HG02678 (cell line): ENCODE data around the gene INTS7.
"Not testable (repeated sequence)": the region's sequence is repeated elsewhere in the genome, so short reads cannot be mapped to it uniquely, and the experiment has no call there.

Experiments used
- ATAC-seq: cut with Tn5 transposase; IDR thresholded peaks from one replicate; pipeline ENCODE4 v1.9.1; 2021; ENCODE audit warnings: mild to moderate bottlenecking, moderate library complexity; ENCODE audit not compliant: unreplicated experiment

The INTS7 gene

GRCh38 chr1:211986628-211987254, 48.6 kb downstream of the INTS7 start:
- no peak for ATAC-seq

DNA sequence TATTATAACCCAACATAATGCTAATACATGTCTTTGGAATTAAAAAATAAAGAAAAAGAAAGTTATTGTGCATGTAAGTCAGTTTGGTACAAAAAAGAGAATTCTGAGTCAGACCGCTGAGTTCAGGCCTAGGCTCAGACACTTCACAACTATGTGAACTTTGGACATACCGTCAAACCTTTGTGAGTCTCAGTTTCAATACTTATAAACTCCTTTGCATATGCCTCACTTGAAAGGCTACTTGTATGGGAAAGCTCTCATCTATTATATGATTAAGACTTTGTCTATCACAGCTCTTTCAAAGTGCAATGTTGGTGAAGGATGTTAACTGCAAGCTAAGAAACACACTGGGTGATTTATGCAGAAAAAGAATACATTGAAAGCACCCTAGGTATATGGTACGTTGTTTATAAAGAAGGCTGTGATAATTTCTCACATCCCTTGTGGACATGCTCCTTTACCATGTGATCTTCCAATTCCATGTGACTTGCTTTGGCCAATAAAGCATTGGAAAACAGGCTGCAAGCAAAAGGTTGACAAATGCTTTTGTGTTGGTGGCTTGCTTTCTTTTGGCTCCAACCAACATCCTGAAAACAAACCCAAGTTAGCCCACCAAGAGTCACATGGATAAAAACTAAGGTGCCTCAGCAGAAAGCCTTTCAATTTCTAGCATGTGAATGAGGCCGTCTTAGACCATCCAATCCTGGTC, 49.6 kb downstream of the INTS7 start:
- peak; percentile 92 for ATAC-seq

DNA sequence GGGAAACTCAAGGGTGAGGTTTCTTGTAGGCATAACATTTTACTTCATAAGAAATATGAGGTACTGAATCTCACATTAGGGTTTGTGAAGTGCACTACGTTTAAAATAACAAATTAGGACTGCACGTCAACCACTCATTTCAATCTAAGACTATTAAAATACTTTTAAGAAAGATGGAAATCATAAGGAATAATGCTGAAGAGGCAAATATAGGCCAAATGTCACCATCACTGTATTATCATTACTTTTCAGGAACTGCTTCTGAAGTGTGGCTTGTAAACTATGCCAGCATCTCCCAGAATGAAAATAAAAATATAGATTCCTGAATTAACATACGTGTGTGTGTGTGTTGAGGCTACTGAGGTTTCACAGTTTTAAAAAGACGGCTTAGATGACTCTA, 56.8 kb downstream of the INTS7 start:
- no peak for ATAC-seq

- no peak for ATAC-seq
Measured at GRCh38 chr1:211975152-211975941, 60.0 kb downstream of the INTS7 start.

- no peak for ATAC-seq
Measured at GRCh38 chr1:211973541-211973940, 61.8 kb downstream of the INTS7 start.

DNA sequence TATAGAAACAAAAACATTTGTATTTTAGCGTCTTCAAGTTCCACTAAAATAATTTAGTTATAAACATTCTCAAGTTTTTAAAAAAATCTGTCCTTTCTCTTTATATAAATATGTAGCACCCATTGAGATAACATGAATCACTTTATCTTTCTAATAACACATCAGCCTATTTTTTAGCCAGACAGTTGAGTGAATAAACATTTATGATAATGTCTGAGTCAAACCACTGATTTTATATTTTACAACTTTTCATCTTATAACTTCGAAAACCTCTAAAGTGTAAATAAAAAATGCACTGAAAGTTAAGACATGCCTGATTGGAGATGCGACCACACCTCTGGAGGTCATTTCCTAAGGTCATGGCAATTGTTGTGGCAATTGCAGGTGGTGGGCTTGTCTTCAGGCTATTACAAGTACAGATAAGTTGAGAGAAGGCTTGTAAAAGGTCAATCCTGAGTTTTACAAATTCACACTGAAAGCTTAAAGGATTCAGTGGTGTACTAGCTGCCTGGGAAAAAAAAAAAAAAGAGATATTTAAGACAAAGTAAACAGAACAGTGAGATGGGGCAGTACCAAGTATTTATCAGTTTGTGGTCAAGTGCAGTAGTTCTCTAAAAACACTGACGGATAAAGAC, 67.0 kb downstream of the INTS7 start:
- ATAC-seq, result no peak

GRCh38 chr1:211967704-211968103, 67.7 kb downstream of the INTS7 start:
- ATAC-seq, result no peak

DNA sequence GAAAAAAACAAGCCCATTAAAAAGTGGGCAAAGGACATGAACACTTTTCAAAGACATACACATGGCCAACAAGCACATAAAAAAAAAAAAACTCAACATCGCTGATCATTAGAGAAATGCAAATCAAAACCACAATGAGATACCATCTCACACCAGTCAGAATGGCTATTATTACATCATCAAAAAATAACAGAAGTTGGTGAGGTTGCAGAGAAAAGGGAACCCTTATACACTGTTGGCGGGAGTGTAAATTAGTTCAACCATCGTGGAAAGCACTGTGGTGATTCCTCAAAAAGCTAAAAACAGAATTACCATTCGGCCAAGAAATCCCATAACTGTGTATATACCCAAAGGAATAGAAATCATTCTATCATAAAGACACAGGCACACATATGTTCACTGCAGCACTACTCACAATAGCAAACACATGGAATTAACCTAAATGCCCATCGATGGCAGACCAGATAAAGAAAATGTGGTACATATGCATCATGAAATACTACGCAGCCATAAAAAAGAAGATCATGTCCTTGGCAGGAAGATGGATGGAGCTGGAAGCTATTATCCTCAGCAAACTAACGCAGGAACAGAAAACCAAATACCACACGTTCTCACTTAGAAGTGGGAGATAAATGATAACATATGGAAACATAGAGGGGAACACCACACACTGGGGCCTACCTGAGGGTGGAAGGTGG, 70.1 kb downstream of the INTS7 start:
- no peak for ATAC-seq

GRCh38 chr1:211959680-211960079, 75.7 kb downstream of the INTS7 start:
- no peak for ATAC-seq

- no peak for ATAC-seq
Measured at GRCh38 chr1:211959221-211959620, 76.1 kb downstream of the INTS7 start.

GRCh38 chr1:211954028-211954427, 81.3 kb downstream of the INTS7 start:
- ATAC-seq, result not testable (repeated sequence)

- ATAC-seq, result not testable (repeated sequence)
Measured at GRCh38 chr1:211953543-211953942, 81.8 kb downstream of the INTS7 start.

- no peak for ATAC-seq
Measured at GRCh38 chr1:211952299-211952698, 83.1 kb downstream of the INTS7 start.

DNA sequence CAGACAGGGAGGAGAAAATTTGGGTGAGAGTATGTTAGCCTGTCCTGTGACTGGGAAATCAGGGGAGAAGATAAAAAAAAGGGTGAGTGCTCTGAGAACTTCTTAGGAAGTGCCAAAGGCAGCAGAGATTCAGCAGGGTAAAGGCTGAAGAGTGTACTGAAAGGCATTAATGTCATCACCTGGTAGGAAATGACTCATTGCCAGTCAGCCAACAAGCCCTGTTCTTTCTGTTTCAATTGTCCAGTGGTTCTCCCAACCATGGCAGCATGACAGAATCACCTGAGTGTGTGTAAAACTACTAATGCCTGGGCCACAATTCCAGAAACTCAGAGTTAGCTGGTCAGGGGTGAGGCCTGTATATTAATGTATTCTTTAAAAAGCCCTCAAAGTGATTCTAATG, 83.5 kb downstream of the INTS7 start:
- ATAC-seq, result peak; percentile 72

GRCh38 chr1:211948377-211948776, 87.0 kb downstream of the INTS7 start:
- no peak for ATAC-seq

DNA sequence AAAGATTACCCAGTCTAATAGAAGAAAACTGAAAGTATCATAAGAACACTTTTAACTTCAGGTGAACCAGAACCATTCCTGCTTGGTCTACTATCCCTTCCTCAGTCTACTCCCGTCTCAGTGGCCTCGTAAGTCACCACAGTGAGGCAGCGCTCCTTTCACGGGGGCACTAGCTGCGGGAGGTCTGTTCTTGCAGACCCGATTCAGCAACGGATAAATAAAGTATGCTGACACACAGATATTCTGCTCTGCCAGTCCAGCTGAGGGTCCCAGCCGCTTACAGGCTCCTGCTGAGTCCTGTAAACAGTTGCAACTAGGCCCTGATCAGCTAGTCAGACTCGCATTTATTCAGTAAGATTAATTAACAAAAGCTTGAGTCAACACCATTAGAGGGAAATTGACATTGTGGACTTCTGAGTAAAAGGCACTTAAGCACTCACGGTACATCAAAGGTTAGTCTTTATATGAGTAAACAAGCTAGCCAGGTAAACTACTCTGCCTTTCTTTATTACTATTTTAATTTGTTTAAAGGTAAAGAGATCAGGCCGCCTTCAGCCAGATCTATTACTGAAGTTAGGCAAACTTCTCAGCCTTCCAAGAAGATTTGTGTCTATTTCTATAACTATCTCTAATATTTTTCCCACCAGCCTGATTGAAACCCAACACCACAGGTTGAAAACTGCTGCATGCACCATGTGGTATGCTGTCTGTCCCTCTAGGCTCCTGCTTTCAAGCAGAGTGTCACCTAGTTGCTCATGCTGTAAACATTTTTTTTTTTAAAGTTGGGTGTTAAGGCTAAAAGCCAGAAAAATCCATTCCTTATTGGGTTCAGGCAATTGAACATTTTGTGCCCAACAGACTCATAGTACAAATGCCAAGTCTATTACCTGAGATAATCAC, 87.7 kb downstream of the INTS7 start:
- ATAC-seq, result no peak

DNA sequence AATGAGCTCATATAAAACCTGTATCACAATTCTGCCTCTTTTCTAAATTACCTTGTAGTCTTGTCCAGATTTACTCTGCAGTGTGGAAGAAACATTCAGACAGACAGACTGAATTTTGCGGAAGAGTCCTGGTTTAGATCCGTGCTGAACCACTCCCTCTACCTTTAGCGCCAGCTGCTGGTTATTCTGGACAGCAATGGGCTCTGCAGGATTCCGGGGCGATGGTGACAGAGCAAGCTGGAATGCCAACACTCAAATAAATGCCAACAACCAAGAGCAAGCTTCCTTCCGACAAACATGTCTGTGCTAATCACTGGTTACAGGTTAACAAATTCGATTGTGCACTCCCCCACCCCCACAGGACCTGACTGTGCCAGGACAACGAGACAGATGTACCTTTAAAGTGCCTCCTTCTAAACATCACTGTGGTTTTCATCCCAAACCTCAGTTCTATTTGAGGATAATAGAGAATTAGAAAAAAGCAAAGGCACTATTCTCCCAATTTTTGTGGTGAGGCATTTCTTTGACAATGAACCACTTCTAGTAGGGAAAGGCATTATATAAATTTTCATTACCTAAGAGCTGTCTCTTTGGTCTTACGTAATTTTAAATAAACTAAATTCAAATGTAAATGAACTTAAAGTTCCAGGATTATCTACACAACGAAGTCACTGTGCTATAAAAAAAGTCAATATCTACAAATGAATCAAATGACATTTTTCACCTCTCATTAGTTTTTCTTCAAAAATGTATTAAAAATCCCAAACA, 90.4 kb downstream of the INTS7 start:
- ATAC-seq, result no peak

GRCh38 chr1:211942583-211942982, 92.8 kb downstream of the INTS7 start:
- no peak for ATAC-seq

GRCh38 chr1:211939876-211940468, 95.4 kb downstream of the INTS7 start:
- ATAC-seq, result peak; percentile 82
